ENCODE data around the gene GNG13. TPM values are rescaled to one million over a fixed set of nuclear protein-coding genes. Genes with fewer than 3 reads are reported as not detected.

The GNG13 gene
- total and polyA plus RNA-seq, 9 of the 15 experiments (the other 6 are each of a cell fraction or from before 2014, with no cell fraction given): not detected

DNA sequence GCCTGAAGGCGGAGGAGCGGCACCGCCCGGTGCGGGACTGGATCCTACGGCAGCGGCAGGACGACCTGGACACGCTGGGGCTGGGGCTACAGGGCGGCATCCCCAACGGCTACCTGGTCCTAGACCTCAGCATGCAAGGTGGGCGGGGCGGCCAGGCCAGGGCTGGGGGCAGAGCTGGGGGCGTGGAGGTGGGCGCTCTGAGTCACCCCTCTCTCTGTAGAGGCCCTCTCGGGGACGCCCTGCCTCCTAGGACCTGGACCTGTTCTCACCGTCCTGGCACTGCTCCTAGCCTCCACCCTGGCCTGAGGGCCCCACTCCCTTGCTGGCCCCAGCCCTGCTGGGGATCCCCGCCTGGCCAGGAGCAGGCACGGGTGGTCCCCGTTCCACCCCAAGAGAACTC, 32.1 kb downstream of the GNG13 start:
- Histone ChIP-seq H3K4me2 (ENCODE audit: insufficient read depth, low read length) (no peak overlapping the region), H3K4me1 (replicated peaks in 1 of 2; ENCODE audit: control insufficient read depth in 2 of 2, insufficient read depth in 2 of 2, low read length in 2 of 2) (peaks cover 0 to 68% of the 10 kb centered on the region in 2 experiments; a peak in 2 of 5 replicates), H3K27me3 (ENCODE audit: control insufficient read depth in 2 of 2, insufficient read depth in 2 of 2, low read length in 2 of 2) (peaks cover 0 to 6% of the 10 kb centered on the region in 2 experiments; a peak in 1 of 5 replicates), H3K4me3 (no peak overlapping the region), H2AFZ (ENCODE audit: low read depth, low read length) (no peak overlapping the region), H4K20me1 (replicated peaks; ENCODE audit: control insufficient read depth, insufficient read depth, low read length) (0 out of 2 replicates have a peak, but pooled peaks cover 3% of the 10 kb centered on the region), H3K9me1 (ENCODE audit: control insufficient read depth, insufficient read depth, low read length) (no peaks in the 10 kb centered on the region), H3K27ac (ENCODE audit: extremely low read depth, low read depth, low read length) (no peak overlapping the region), H3K9me3 (replicated peaks; ENCODE audit: control insufficient read depth, insufficient read depth, low read depth, low read length) (no peaks in the 10 kb centered on the region), H3K79me2 (ENCODE audit: control insufficient read depth, insufficient read depth, low read length) (no peaks in the 10 kb centered on the region), H3K36me3 (ENCODE audit: control insufficient read depth, insufficient read depth, low read length) (no peaks in the 10 kb centered on the region), H3K9ac (ENCODE audit: insufficient read depth in 1 of 2, low read depth in 2 of 2, low read length in 2 of 2) (no peak overlapping the region; a peak in 1 of 4 replicates)
- ATAC-seq (peak; percentile 19; the same call in 1 of the 3 replicates), DNase-seq (ENCODE audit: extremely low read depth in 1 of 4, low spot score in 3 of 4) (peak in 1 of 4 experiments; percentile 43), FAIRE-seq (no peak)
- no TSS peak for BruUV-seq (replicated peaks)
- intact Hi-C loops (cut with micrococcal nuclease) (no loop called here), in situ Hi-C loops (cut with MboI) (no loop called here)
- TF ChIP-seq ZBTB17 (CRISPR knock-in tag; IDR thresholded peaks at IDR 0.05) (no peak), FOXJ3 (CRISPR knock-in tag; IDR thresholded peaks at IDR 0.05) (no peak), L3MBTL2 (IDR thresholded peaks at IDR 0.05) (no peak), ARNT (IDR thresholded peaks at IDR 0.05) (no peak), EGR1 (conservative IDR thresholded peaks at IDR 0.05) (peak; percentile 40; the same call in 1 of the 2 replicates)
- POLR2A ChIA-PET: no interaction called here
- 30% methylated on average over 17 of the region's 21 CpGs for WGBS (ENCODE audit: insufficient coverage, low coverage, missing lambda C conversion rate)
- CTCF ChIA-PET (ENCODE audit: low intra/inter-chr PET ratio): no interaction called here

DNA sequence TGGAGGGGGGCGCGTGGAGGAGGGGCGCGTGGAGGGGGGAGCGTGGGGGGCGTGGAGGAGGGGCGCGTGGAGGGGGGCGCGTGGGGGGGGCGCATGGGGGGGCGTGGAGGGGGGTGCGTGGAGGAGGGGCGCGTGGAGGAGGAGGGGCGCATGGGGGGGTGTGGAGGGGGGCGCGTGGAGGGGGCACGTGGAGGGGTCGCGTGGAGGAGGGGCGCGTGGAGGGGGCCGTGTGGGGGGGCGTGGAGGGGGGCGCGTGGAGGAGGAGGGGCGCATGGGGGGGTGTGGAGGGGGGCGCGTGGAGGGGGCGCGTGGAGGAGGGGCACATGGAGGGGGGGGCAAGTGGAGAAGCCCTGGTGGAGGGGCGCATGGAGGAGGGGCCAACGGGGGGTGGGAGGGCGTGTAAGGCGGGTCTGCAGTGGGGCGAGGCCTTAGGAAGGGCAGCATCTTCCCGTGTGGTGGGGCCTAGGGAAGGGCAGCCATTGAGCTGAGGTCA, 32.7 kb downstream of the GNG13 start:
- Histone ChIP-seq H3K9me3 (replicated peaks; ENCODE audit: control insufficient read depth, insufficient read depth, low read depth, low read length) (no peaks in the 10 kb centered on the region), H3K4me2 (ENCODE audit: insufficient read depth, low read length) (no peak overlapping the region), H3K4me3 (no peak overlapping the region), H3K27me3 (ENCODE audit: control insufficient read depth in 2 of 2, insufficient read depth in 2 of 2, low read length in 2 of 2) (peaks cover 0 to 6% of the 10 kb centered on the region in 2 experiments; a peak in 1 of 5 replicates), H3K9ac (ENCODE audit: insufficient read depth in 1 of 2, low read depth in 2 of 2, low read length in 2 of 2) (no peak overlapping the region), H3K27ac (ENCODE audit: extremely low read depth, low read depth, low read length) (no peak overlapping the region), H3K9me1 (ENCODE audit: control insufficient read depth, insufficient read depth, low read length) (no peaks in the 10 kb centered on the region), H3K4me1 (replicated peaks in 1 of 2; ENCODE audit: control insufficient read depth in 2 of 2, insufficient read depth in 2 of 2, low read length in 2 of 2) (peaks cover 0 to 69% of the 10 kb centered on the region in 2 experiments; a peak in 2 of 5 replicates), H2AFZ (ENCODE audit: low read depth, low read length) (no peak overlapping the region), H3K36me3 (ENCODE audit: control insufficient read depth, insufficient read depth, low read length) (no peaks in the 10 kb centered on the region), H4K20me1 (replicated peaks; ENCODE audit: control insufficient read depth, insufficient read depth, low read length) (0 out of 2 replicates have a peak, but pooled peaks cover 3% of the 10 kb centered on the region), H3K79me2 (ENCODE audit: control insufficient read depth, insufficient read depth, low read length) (no peaks in the 10 kb centered on the region)
- no TSS peak for BruUV-seq (replicated peaks)
- FAIRE-seq (no peak), DNase-seq (ENCODE audit: extremely low read depth in 1 of 4, low spot score in 3 of 4) (no peak), ATAC-seq (no peak)
- in situ Hi-C loops (cut with MboI): no loop called here
- POLR2A ChIA-PET: interaction anchor here (0.6 to 0.9 kb wide), 2 partner anchors 9 to 21 kb away, joined by 3 read pairs; partner anchors contain the start of genes CHTF18 and RPUSD1
- WGBS (ENCODE audit: insufficient coverage, low coverage, missing lambda C conversion rate): 0% methylated on average over 1 of the region's 38 CpGs
- intact Hi-C loops (cut with micrococcal nuclease): no loop called here
- TF ChIP-seq, protein P1, sequence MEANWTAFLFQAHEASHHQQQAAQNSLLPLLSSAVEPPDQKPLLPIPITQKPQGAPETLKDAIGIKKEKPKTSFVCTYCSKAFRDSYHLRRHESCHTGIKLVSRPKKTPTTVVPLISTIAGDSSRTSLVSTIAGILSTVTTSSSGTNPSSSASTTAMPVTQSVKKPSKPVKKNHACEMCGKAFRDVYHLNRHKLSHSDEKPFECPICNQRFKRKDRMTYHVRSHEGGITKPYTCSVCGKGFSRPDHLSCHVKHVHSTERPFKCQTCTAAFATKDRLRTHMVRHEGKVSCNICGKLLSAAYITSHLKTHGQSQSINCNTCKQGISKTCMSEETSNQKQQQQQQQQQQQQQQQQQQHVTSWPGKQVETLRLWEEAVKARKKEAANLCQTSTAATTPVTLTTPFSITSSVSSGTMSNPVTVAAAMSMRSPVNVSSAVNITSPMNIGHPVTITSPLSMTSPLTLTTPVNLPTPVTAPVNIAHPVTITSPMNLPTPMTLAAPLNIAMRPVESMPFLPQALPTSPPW (CRISPR knock-in tag; IDR thresholded peaks at IDR 0.05): peak; percentile 34; the same call in 1 of the 2 replicates
- TF ChIP-seq BRD9 (IDR thresholded peaks at IDR 0.05; ENCODE audit: low read depth, partially characterized antibody): no peak
- no peak for TF ChIP-seq U2AF2 (optimal IDR thresholded peaks at IDR 0.05; ENCODE audit: low read depth, low read length)
- TF ChIP-seq, protein P2, sequence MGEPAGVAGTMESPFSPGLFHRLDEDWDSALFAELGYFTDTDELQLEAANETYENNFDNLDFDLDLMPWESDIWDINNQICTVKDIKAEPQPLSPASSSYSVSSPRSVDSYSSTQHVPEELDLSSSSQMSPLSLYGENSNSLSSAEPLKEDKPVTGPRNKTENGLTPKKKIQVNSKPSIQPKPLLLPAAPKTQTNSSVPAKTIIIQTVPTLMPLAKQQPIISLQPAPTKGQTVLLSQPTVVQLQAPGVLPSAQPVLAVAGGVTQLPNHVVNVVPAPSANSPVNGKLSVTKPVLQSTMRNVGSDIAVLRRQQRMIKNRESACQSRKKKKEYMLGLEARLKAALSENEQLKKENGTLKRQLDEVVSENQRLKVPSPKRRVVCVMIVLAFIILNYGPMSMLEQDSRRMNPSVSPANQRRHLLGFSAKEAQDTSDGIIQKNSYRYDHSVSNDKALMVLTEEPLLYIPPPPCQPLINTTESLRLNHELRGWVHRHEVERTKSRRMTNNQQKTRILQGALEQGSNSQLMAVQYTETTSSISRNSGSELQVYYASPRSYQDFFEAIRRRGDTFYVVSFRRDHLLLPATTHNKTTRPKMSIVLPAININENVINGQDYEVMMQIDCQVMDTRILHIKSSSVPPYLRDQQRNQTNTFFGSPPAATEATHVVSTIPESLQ (CRISPR knock-in tag; IDR thresholded peaks at IDR 0.05): no peak
- no peak for TF ChIP-seq TCF7 (IDR thresholded peaks at IDR 0.05; ENCODE audit: borderline replicate concordance)
- no peak for TF ChIP-seq ZNF431 (CRISPR knock-in tag; IDR thresholded peaks at IDR 0.05)
- TF ChIP-seq ZNF354B (CRISPR knock-in tag; IDR thresholded peaks at IDR 0.05): no peak
- CTCF ChIA-PET (ENCODE audit: low intra/inter-chr PET ratio): no interaction called here

Measured in K562 (cell line).